Trophoblast cell (in vitro differentiated cells and primary cell): ENCODE results near the gene SPRED2.

Experiments used
- DNase-seq, 2 donors: peaks; one replicate each; pipeline ENCODE4 v3.0.0-alpha.2; 2016
- H2AFZ ChIP-seq: 2 replicates; pipeline ENCODE4 v1.6.1; 2013; ENCODE audit warnings: low read length, moderate library complexity, mild to moderate bottlenecking; ENCODE audit not compliant: insufficient read depth, poor library complexity
- H2AK5ac ChIP-seq: 2 replicates; pipeline ENCODE4 v1.6.1; 2013; ENCODE audit warnings: mild to moderate bottlenecking, low read length
- H2BK120ac ChIP-seq: 2 replicates; pipeline ENCODE4 v1.6.1; 2013; ENCODE audit warnings: low read length, mild to moderate bottlenecking, moderate library complexity; ENCODE audit not compliant: insufficient read depth, poor library complexity
- H2BK12ac ChIP-seq: 2 replicates; pipeline ENCODE4 v1.6.1; 2013; ENCODE audit warnings: mild to moderate bottlenecking, low read length, moderate library complexity
- H2BK5ac ChIP-seq: 2 replicates; pipeline ENCODE4 v1.6.1; 2013; ENCODE audit warnings: low read length, low read depth, moderate library complexity, mild to moderate bottlenecking; ENCODE audit not compliant: poor library complexity
- H3K14ac ChIP-seq: 2 replicates; pipeline ENCODE4 v1.6.1; 2013; ENCODE audit warnings: mild to moderate bottlenecking, low read length
- H3K18ac ChIP-seq: 2 replicates; pipeline ENCODE4 v1.6.1; 2013; ENCODE audit warnings: mild to moderate bottlenecking, low read length
- H3K23ac ChIP-seq: 2 replicates; pipeline ENCODE4 v1.6.1; 2013; ENCODE audit warnings: low read length
- H3K27ac ChIP-seq: 2 replicates; pipeline ENCODE4 v1.5.1; 2013; ENCODE audit warnings: low read depth, mild to moderate bottlenecking, inconsistent platforms, low read length, moderate library complexity
- H3K27me3 ChIP-seq: 2 replicates; pipeline ENCODE4 v1.6.1; 2013; ENCODE audit warnings: inconsistent platforms, mild to moderate bottlenecking, low read length, moderate library complexity; ENCODE audit not compliant: insufficient read depth
- H3K36me3 ChIP-seq, 2 experiments: 1 replicate in 1 of 2; 2 replicates in 1 of 2; pipeline ENCODE4 v1.6.1; 2013; ENCODE audit warnings: low read length in 2 of 2, mild to moderate bottlenecking in 2 of 2, moderate library complexity in 1 of 2; ENCODE audit not compliant: insufficient read depth in 2 of 2, control insufficient read depth in 1 of 2
- H3K4ac ChIP-seq: 2 replicates; pipeline ENCODE4 v1.6.1; 2013; ENCODE audit warnings: low read depth, mild to moderate bottlenecking, low read length, moderate library complexity
- H3K4me1 ChIP-seq, 2 experiments: 1 replicate in 1 of 2; 2 replicates in 1 of 2; pipeline ENCODE4 v1.6.1; 2013; ENCODE audit warnings: low read length in 2 of 2, mild to moderate bottlenecking in 2 of 2, moderate library complexity in 1 of 2; ENCODE audit not compliant: insufficient read depth in 2 of 2, control insufficient read depth in 1 of 2
- H3K4me2 ChIP-seq: 2 replicates; pipeline ENCODE4 v1.6.1; 2013; ENCODE audit warnings: inconsistent platforms, mild to moderate bottlenecking, low read length, moderate library complexity
- H3K4me3 ChIP-seq: 2 replicates; pipeline ENCODE4 v1.5.1; 2013; ENCODE audit warnings: mild to moderate bottlenecking, low read depth, low read length, inconsistent platforms
- H3K79me1 ChIP-seq: one replicate; pipeline ENCODE4 v1.6.1; 2013; ENCODE audit warnings: low read length
- H3K79me2 ChIP-seq: 2 replicates; pipeline ENCODE4 v1.6.1; 2013; ENCODE audit warnings: low read length, mild to moderate bottlenecking; ENCODE audit not compliant: control insufficient read depth, insufficient read depth, poor library complexity
- H3K9ac ChIP-seq: 2 replicates; pipeline ENCODE4 v1.6.1; 2013; ENCODE audit warnings: mild to moderate bottlenecking, low read length
- H3K9me3 ChIP-seq: 2 replicates; pipeline ENCODE4 v1.6.1; 2013; ENCODE audit warnings: low read depth, mild to moderate bottlenecking, control low read depth, inconsistent platforms, low read length; ENCODE audit not compliant: insufficient read depth
- H4K12ac ChIP-seq: 2 replicates; pipeline ENCODE4 v1.6.1; 2013; ENCODE audit warnings: low read depth, mild to moderate bottlenecking, low read length, moderate library complexity
- H4K8ac ChIP-seq: 2 replicates; pipeline ENCODE4 v1.6.1; 2013; ENCODE audit warnings: low read depth, mild to moderate bottlenecking, low read length, moderate library complexity
- H4K91ac ChIP-seq: one replicate; pipeline ENCODE4 v1.6.1; 2013; ENCODE audit warnings: low read depth, mild to moderate bottlenecking, low read length, moderate library complexity
- WGBS: extraction: QIAGEN DNeasy Blood & Tissue Kit; methylation state at CpG from one replicate; pipeline ENCODE4 v1.1.7; 2013; ENCODE audit warnings: missing lambda C conversion rate; ENCODE audit not compliant: insufficient read length, insufficient coverage; ENCODE audit errors: extremely low coverage; 5-methylcytosine and 5-hydroxymethylcytosine counted together

Gene SPRED2

GRCh38 chr2:65313126-65313953 lies 119.1 kb downstream of the SPRED2 start:
- Histone ChIP-seq H3K4ac (no peak overlapping the region), H3K9ac (no peak overlapping the region)

GRCh38 chr2:65311596-65311995 lies 120.8 kb downstream of the SPRED2 start:
- Histone ChIP-seq H3K4me2 (no peak overlapping the region), H3K4me1 (peaks cover 11 to 17% of the 10 kb centered on the region in 2 experiments), H3K9me3 (no peaks in the 10 kb centered on the region), H3K14ac (no peak overlapping the region), H4K8ac (no peak overlapping the region), H2AFZ (no peak overlapping the region), H2BK120ac (no peak overlapping the region), H3K4ac (no peak overlapping the region), H3K36me3 (peaks cover 7 to 13% of the 10 kb centered on the region in 2 experiments), H3K27me3 (no peaks in the 10 kb centered on the region), H3K4me3 (no peak overlapping the region), H3K79me2 (no peaks in the 10 kb centered on the region), H3K79me1 (peaks cover 3% of the 10 kb centered on the region), H4K12ac (no peak overlapping the region), H4K91ac (no peak overlapping the region), H2BK5ac (no peak overlapping the region), H3K27ac (no peak overlapping the region), H2AK5ac (no peak overlapping the region), H2BK12ac (no peak overlapping the region), H3K18ac (no peak overlapping the region), H3K9ac (no peak overlapping the region), H3K23ac (no peak overlapping the region)
- WGBS = no CpG with 5 or more reads among the region's 7 CpGs
- no peak for DNase-seq

More at GRCh38 chr2:65313126-65313953, 119.1 kb downstream of the SPRED2 start:
- Histone ChIP-seq H3K4me3 (no peak overlapping the region), H3K27ac (no peak overlapping the region), H2BK12ac (no peak overlapping the region), H3K18ac (no peak overlapping the region), H3K36me3 (peaks cover 7 to 13% of the 10 kb centered on the region in 2 experiments), H2AFZ (no peak overlapping the region), H2BK5ac (no peak overlapping the region), H3K14ac (no peak overlapping the region), H2AK5ac (no peak overlapping the region), H3K4me2 (no peak overlapping the region), H4K8ac (no peak overlapping the region), H3K79me1 (peaks cover 5% of the 10 kb centered on the region), H2BK120ac (no peak overlapping the region), H3K4me1 (peaks cover 15 to 20% of the 10 kb centered on the region in 2 experiments), H3K27me3 (no peaks in the 10 kb centered on the region), H3K23ac (no peak overlapping the region), H4K91ac (no peak overlapping the region), H3K79me2 (no peaks in the 10 kb centered on the region), H3K9me3 (no peaks in the 10 kb centered on the region), H4K12ac (no peak overlapping the region)
- no CpG with 5 or more reads among the region's 52 CpGs for WGBS
- no peak for DNase-seq

DNA sequence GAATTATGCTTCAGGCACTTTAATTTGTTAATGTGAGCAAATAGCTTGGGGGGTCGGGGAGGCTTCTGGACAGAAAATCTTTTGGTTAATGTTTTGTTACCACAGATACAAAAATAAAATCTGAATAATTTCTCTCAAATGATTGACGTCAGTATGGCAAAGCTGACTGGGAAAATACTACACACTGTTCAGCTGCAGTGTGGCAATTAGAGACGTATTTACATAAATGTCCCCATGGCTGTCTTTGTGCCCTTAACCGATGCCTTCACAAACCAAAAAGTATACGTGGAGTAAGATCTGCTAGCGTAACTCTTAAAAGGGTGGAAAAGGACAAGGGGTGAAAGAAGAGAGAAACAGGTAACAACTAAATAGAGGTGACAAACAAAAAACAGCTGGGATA lies 121.3 kb downstream of the SPRED2 start:
- no CpG with 5 or more reads among the region's 6 CpGs for WGBS
- no peak overlapping the region for H3K27ac ChIP-seq
- no peak overlapping the region for H3K14ac ChIP-seq
- H4K12ac ChIP-seq = no peak overlapping the region
- no peak overlapping the region for H4K8ac ChIP-seq
- peaks cover 6 to 12% of the 10 kb centered on the region in 2 experiments for H3K4me1 ChIP-seq
- H3K79me2 ChIP-seq = no peaks in the 10 kb centered on the region
- H3K9ac ChIP-seq = no peak overlapping the region
- DNase-seq = no peak
- no peak overlapping the region for H4K91ac ChIP-seq
- H3K79me1 ChIP-seq = no peaks in the 10 kb centered on the region
- H2BK12ac ChIP-seq = no peak overlapping the region
- H3K18ac ChIP-seq = no peak overlapping the region
- H3K4me3 ChIP-seq = no peak overlapping the region
- H2AFZ ChIP-seq = no peak overlapping the region
- H3K23ac ChIP-seq = no peak overlapping the region
- H2BK120ac ChIP-seq = no peak overlapping the region
- no peak overlapping the region for H2AK5ac ChIP-seq
- H3K9me3 ChIP-seq = no peaks in the 10 kb centered on the region
- H3K4me2 ChIP-seq = no peak overlapping the region
- no peaks in the 10 kb centered on the region for H3K27me3 ChIP-seq
- peaks cover 7 to 13% of the 10 kb centered on the region in 2 experiments for H3K36me3 ChIP-seq
- no peak overlapping the region for H2BK5ac ChIP-seq
- no peak overlapping the region for H3K4ac ChIP-seq

DNA sequence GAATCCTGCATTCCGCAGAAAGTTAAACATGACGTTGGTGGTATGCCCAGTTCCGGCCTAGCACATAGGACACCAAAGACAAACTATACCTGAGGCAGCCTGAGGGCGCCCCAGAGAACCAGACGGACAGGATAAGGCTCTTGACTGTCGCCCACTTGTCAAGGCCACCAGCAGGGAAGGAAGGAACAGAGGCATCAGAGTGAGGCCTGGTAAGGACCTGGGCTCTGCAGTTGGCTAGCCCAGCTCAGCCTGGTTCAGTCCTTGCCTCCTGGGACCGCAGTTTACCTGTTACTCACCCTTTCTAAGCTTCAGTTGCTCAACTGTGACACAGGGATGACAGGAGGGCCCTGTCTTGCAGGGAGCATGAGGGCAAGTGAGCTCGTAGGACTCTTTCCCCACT lies 122.7 kb downstream of the SPRED2 start:
- Histone ChIP-seq H3K4me2 (no peak overlapping the region), H3K27me3 (no peaks in the 10 kb centered on the region), H2AK5ac (no peak overlapping the region), H4K91ac (no peak overlapping the region), H3K9me3 (no peaks in the 10 kb centered on the region), H3K27ac (peak overlapping the region; percentile 28), H3K79me1 (no peaks in the 10 kb centered on the region), H3K4ac (no peak overlapping the region), H3K4me3 (no peak overlapping the region), H3K14ac (no peak overlapping the region), H2BK5ac (no peak overlapping the region), H3K79me2 (no peaks in the 10 kb centered on the region), H4K12ac (no peak overlapping the region), H2BK12ac (no peak overlapping the region), H3K9ac (no peak overlapping the region), H3K18ac (no peak overlapping the region), H2BK120ac (no peak overlapping the region), H2AFZ (peak overlapping the region; percentile 6), H4K8ac (no peak overlapping the region), H3K36me3 (peaks cover 7 to 11% of the 10 kb centered on the region in 2 experiments), H3K4me1 (peaks cover 6% of the 10 kb centered on the region in 2 experiments), H3K23ac (no peak overlapping the region)
- DNase-seq = peak; percentile 71 to 77
- no CpG with 5 or more reads among the region's 8 CpGs for WGBS
